ENCODE results near the gene NLRP5. TPM values are rescaled to one million over a fixed set of nuclear protein-coding genes. Genes with fewer than 3 reads are reported as not detected.
"Not testable (repeated sequence)": the region's sequence is repeated elsewhere in the genome, so short reads cannot be mapped to it uniquely, and the experiment has no call there.

The NLRP5 gene
- total RNA-seq: not detected

DNA sequence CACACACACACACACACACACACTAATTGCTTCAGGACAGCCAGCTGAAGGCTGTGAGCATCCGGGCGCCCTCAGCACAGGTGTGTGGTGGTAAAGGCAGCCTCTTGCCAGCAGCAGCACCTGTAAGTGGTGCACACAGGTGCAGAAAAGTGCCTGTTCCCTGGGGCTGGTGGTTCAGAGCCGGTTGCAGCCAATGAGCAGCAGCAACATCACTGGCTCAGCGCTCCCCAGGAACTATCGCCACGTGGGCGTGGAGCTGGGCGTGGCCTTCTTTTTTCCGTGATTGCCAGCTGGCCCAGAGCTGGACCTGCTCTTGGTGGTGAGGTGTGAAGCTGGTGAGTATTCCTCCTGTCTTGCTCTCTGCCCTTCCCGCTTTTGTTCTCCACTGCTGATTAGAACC lies at the start of gene NLRP5:
Gene NLRP5 (plus strand): TSS at position 289 of the 400 bp plus-strand sequence.
- H3K36me3 ChIP-seq: no peaks in the 10 kb centered on the region
- H3K27ac ChIP-seq: no peak within 1 kb of the TSS
- no peaks in the 10 kb centered on the region for H3K4me1 ChIP-seq
- H3K9me3 ChIP-seq: no peaks in the 10 kb centered on the region
- intact Hi-C loops (cut with DNase I): no loop called here
- H3K4me3 ChIP-seq: no peak within 1 kb of the TSS
- no peaks in the 10 kb centered on the region for H3K27me3 ChIP-seq
- DNase-seq (ENCODE audit: extremely low spot score in 2 of 2): no peak
- TF ChIP-seq, protein P1, sequence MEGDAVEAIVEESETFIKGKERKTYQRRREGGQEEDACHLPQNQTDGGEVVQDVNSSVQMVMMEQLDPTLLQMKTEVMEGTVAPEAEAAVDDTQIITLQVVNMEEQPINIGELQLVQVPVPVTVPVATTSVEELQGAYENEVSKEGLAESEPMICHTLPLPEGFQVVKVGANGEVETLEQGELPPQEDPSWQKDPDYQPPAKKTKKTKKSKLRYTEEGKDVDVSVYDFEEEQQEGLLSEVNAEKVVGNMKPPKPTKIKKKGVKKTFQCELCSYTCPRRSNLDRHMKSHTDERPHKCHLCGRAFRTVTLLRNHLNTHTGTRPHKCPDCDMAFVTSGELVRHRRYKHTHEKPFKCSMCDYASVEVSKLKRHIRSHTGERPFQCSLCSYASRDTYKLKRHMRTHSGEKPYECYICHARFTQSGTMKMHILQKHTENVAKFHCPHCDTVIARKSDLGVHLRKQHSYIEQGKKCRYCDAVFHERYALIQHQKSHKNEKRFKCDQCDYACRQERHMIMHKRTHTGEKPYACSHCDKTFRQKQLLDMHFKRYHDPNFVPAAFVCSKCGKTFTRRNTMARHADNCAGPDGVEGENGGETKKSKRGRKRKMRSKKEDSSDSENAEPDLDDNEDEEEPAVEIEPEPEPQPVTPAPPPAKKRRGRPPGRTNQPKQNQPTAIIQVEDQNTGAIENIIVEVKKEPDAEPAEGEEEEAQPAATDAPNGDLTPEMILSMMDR (IDR thresholded peaks at IDR 0.05): no peak
- TF ChIP-seq POLR2AphosphoS5 (IDR thresholded peaks at IDR 0.05; ENCODE audit: insufficient read depth in 1 of 2, low read depth in 1 of 2): no peak
- no peak for TF ChIP-seq POLR2A (IDR thresholded peaks at IDR 0.05)

DNA sequence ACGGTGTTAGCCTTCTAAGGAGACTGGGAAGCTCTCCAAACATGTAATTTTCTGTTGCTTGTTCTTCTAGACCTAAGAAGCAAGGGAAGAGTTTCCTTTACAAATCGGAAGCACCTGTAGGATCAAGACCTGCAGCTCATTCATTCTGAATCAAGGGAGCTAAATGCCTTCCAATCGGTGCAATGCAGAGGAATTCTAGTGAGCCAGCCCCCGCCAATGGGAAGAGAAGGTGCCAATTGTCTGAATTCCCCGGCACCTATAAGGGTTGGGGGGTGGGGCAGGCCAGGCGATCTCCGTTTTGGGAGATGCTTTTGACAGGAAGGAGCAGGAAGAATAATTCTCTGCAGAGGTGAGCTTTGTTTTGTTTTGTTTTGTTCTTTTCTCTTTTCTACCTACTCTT lies 47.4 kb upstream of the NLRP5 start:
- TF ChIP-seq POLR2A (IDR thresholded peaks at IDR 0.05) (no peak), POLR2AphosphoS5 (IDR thresholded peaks at IDR 0.05; ENCODE audit: insufficient read depth in 1 of 2, low read depth in 1 of 2) (no peak)
- TF ChIP-seq, protein P1 (IDR thresholded peaks at IDR 0.05): no peak
- DNase-seq (ENCODE audit: extremely low spot score in 2 of 2): peak in 1 of 2 donors; percentile 28
- intact Hi-C loops (cut with DNase I): no loop called here
- Histone ChIP-seq H3K9me3 (no peaks in the 10 kb centered on the region), H3K36me3 (no peaks in the 10 kb centered on the region), H3K27ac (no peak overlapping the region), H3K27me3 (no peaks in the 10 kb centered on the region), H3K4me3 (no peak overlapping the region), H3K4me1 (no peaks in the 10 kb centered on the region)

DNA sequence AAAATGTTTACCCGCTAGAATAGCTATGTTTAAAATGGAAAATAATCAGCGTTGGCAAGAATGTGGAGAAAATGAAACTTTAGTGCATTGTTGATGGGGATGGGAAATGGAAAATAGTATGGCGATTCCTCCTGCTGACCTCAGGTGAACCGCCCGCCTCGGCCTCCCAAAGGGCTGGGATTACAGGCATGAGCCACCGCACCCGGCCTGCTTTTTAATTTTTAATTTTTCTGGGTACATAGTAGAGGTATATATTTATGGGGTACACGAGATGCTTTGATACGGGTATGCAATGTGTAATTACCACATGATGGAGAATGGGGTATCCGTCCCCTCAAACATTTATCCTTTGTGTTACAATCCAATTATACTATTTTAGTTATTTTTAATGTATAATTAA lies 46.3 kb upstream of the NLRP5 start:
- no peaks in the 10 kb centered on the region for H3K9me3 ChIP-seq
- no peak overlapping the region for H3K27ac ChIP-seq
- H3K4me1 ChIP-seq: no peaks in the 10 kb centered on the region
- DNase-seq (ENCODE audit: extremely low spot score in 2 of 2): peak in 1 of 2 donors; percentile 11
- TF ChIP-seq POLR2A (IDR thresholded peaks at IDR 0.05) (no peak), POLR2AphosphoS5 (IDR thresholded peaks at IDR 0.05; ENCODE audit: insufficient read depth in 1 of 2, low read depth in 1 of 2) (no peak)
- TF ChIP-seq, protein P1 (IDR thresholded peaks at IDR 0.05): no peak
- no peak overlapping the region for H3K4me3 ChIP-seq
- no peaks in the 10 kb centered on the region for H3K36me3 ChIP-seq
- H3K27me3 ChIP-seq: no peaks in the 10 kb centered on the region
- intact Hi-C loops (cut with DNase I): no loop called here

DNA sequence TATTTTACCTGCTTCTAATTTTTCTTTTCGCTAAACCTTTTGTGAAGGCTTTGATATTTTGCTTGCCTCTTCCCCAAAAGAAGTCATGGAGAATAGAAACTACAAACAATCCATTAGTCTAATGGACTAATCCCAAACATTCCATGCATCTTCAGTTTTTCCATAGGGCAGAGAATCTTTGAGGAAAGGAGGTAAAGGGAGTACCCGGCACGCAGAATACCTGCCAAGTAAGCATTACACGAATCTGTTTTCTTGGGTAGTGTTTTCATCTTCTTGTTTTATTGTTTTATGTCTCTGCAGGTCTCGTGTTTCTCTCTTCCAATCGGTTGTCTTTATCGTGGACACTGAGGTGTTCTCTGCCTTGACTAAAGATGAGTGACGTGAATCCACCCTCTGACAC lies 39.0 kb upstream of the NLRP5 start, which contains the start of gene NLRP8:
Gene NLRP8 (plus strand): TSS at position 301 of the 400 bp plus-strand sequence.
- H3K36me3 ChIP-seq: no peaks in the 10 kb centered on the region
- no peak within 1 kb of the TSS for H3K4me3 ChIP-seq
- intact Hi-C loops (cut with DNase I): no loop called here
- TF ChIP-seq, protein P1 (IDR thresholded peaks at IDR 0.05): no peak
- no peak for TF ChIP-seq POLR2AphosphoS5 (IDR thresholded peaks at IDR 0.05; ENCODE audit: insufficient read depth in 1 of 2, low read depth in 1 of 2)
- TF ChIP-seq POLR2A (IDR thresholded peaks at IDR 0.05): no peak
- no peaks in the 10 kb centered on the region for H3K27me3 ChIP-seq
- no peak within 1 kb of the TSS for H3K27ac ChIP-seq
- H3K4me1 ChIP-seq: no peaks in the 10 kb centered on the region
- no peak for DNase-seq (ENCODE audit: extremely low spot score in 2 of 2)
- H3K9me3 ChIP-seq: no peaks in the 10 kb centered on the region

DNA sequence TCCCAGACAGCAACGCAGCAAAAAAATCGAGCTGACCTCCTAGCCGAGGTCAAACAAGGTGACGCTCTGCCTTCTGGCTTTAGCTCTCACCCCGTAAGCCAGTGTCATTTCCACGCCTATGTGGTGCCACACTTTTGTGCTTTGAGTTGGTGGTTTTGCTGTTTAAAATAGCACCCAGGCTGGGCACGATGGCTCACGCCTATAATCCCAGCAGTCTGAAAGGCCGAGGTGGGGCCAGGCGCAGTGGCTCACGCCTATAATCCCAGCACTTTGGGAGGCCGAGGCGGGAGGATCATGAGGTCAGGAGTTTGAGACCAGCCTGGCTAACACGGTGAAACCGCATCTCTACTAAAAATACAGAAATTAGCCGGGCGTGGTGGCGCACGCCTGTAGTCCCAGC lies 36.0 kb upstream of the NLRP5 start:
- DNase-seq (ENCODE audit: extremely low spot score in 2 of 2); H3K9me3 ChIP-seq; H3K4me1 ChIP-seq; H3K36me3 ChIP-seq; H3K4me3 ChIP-seq; H3K27ac ChIP-seq; intact Hi-C loops (cut with DNase I); H3K27me3 ChIP-seq: not testable (repeated sequence)

DNA sequence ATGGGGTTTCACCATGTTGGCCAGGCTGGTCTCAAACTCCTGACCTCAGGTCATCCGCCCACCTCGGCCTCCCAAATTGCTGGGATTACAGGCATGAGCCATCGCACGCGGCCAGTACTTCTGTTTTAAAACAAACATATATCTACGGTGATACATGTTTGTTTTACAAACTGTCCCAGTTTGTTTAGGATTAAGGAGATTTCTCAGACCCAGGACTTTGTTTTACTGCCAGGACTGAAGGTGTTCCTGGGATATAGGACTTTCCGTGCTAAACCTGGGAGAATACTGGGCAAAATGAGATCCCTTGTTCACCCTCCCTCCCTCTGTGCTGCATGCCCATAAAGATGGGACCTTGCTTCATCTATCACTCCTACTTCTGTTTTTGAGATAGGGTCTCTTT lies 30.1 kb upstream of the NLRP5 start:
- no peak for TF ChIP-seq POLR2AphosphoS5 (IDR thresholded peaks at IDR 0.05; ENCODE audit: insufficient read depth in 1 of 2, low read depth in 1 of 2)
- TF ChIP-seq, protein P1 (IDR thresholded peaks at IDR 0.05): no peak
- TF ChIP-seq POLR2A (IDR thresholded peaks at IDR 0.05): no peak
- Histone ChIP-seq H3K27me3 (no peaks in the 10 kb centered on the region), H3K4me1 (no peaks in the 10 kb centered on the region), H3K4me3 (no peak overlapping the region), H3K9me3 (no peaks in the 10 kb centered on the region), H3K36me3 (no peaks in the 10 kb centered on the region), H3K27ac (no peak overlapping the region)
- no peak for DNase-seq (ENCODE audit: extremely low spot score in 2 of 2)
- intact Hi-C loops (cut with DNase I): no loop called here

All from vagina (tissue), 2 donors.